Subcutaneous abdominal adipose tissue (tissue), 5 donors: ENCODE results near the gene SALL3.

Experiments
- H3K27ac ChIP-seq: one replicate; pipeline ENCODE4 v1.7.0; 2013; ENCODE audit warnings: low read depth, mild to moderate bottlenecking, inconsistent platforms, low read length, moderate library complexity
- H3K27me3 ChIP-seq, 5 donors: one replicate each; pipeline ENCODE4 v1.7.0; 2013; ENCODE audit warnings: low read length in 5 of 5, inconsistent platforms in 1 of 5; ENCODE audit not compliant: control insufficient read depth in 5 of 5, insufficient read depth in 4 of 5
- H3K36me3 ChIP-seq, 5 donors: one replicate each; pipeline ENCODE4 v1.7.0; 2013; ENCODE audit warnings: low read length in 5 of 5; ENCODE audit not compliant: control insufficient read depth in 5 of 5, insufficient read depth in 5 of 5
- H3K4me1 ChIP-seq, 5 donors: one replicate each; pipeline ENCODE4 v1.7.0; 2013; ENCODE audit warnings: low read length in 5 of 5, mild to moderate bottlenecking in 3 of 5, moderate library complexity in 1 of 5; ENCODE audit not compliant: control insufficient read depth in 5 of 5, insufficient read depth in 5 of 5
- H3K4me3 ChIP-seq, 5 donors: one replicate each; pipeline ENCODE4 v1.7.0; 2013; ENCODE audit warnings: low read length in 5 of 5, low read depth in 1 of 5
- H3K9ac ChIP-seq, 5 donors: one replicate each; pipeline ENCODE4 v1.7.0; 2013; ENCODE audit warnings: low read length in 5 of 5, mild to moderate bottlenecking in 4 of 5, moderate library complexity in 3 of 5
- H3K9me3 ChIP-seq, 5 donors: one replicate each; pipeline ENCODE4 v1.7.0; 2013; ENCODE audit warnings: low read length in 5 of 5; ENCODE audit not compliant: control insufficient read depth in 5 of 5
- donor health status: healthy.
- donor health status: healthy.
- donor health status: healthy.
- donor health status: healthy.
- donor health status: healthy.

The SALL3 gene

DNA sequence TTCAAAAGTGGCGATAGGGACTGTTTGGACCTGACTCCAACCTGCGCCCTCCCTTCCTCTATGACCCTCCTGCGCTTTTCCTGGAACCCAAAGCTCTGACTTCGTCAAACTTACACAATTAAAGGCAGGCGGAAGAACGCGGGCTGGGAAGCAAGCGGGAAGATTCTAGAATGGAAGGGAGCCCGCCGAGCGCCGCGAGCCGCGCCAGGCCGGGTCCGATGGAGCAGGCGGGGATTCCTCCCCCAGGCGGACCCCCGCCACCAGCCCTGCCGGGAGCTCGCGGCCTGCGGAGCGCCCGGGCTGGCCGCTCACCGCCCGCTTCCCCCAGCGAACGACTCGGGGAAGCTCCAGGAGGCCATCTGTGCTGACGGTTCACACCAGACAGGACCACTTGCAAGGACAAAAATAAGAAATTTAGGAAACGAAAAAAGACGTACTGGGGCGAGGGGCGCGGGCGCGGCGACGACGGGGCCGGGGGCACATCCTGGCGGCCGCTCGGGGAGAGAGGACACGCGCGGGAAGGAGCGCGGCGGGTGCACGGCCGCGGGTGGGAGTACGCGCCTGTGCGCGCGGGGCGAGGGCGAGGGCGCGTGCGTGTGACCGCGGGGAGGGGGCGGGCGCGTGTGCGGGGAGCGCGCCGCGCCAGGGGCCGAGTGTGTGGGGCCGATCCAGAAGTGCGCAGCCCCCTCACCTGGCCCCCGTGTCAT, 1.1 kb upstream of the SALL3 start:
- no peak overlapping the region for H3K9ac ChIP-seq
- no peaks in the 10 kb centered on the region for H3K36me3 ChIP-seq
- H3K4me3 ChIP-seq: no peak overlapping the region
- peaks cover 42 to 68% (median 49%) of the 10 kb centered on the region in 5 donors for H3K27me3 ChIP-seq
- H3K4me1 ChIP-seq: peaks cover 1 to 23% (median 17%) of the 10 kb centered on the region in 5 donors
- no peak overlapping the region for H3K27ac ChIP-seq
- no peaks in the 10 kb centered on the region for H3K9me3 ChIP-seq

- no peak overlapping the region for H3K4me3 ChIP-seq
- no peaks in the 10 kb centered on the region for H3K36me3 ChIP-seq
- peaks cover 1 to 16% (median 11%) of the 10 kb centered on the region in 5 donors for H3K4me1 ChIP-seq
- H3K9ac ChIP-seq: no peak overlapping the region
- H3K9me3 ChIP-seq: no peaks in the 10 kb centered on the region
- H3K27me3 ChIP-seq: peaks cover 41 to 66% (median 50%) of the 10 kb centered on the region in 5 donors
- H3K27ac ChIP-seq: no peak overlapping the region
These were observed 425 bp upstream of the SALL3 start for GRCh38 chr18:78979056-78979729.

DNA sequence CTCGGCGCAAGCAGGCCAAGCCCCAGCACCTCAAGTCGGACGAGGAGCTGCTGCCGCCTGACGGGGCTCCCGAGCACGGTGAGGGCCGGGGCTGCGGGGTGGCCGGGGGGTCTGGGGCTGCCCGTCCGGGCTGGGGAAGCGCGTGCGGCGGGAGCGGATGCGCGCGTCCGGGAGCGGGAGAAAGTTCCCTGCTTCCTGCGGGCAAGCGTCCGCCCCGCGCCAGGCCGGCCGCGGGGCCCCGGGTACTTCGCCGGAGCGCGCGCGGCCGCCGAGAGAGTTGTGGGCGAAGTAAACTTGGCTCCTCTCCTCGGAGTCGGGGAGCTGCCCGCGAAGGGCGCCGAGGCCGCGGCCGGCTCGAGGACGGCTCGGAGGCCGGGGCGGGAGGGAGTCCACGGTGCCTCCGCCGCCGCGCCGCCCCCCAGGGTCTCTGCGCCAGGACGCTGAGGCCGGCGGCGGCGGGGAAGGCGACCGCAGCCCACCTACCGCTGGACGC, 707 bp downstream of the SALL3 start:
- H3K27me3 ChIP-seq: peaks cover 44 to 62% (median 49%) of the 10 kb centered on the region in 5 donors
- peak overlapping the region in 1 of 5 donors; percentile 44 for H3K4me3 ChIP-seq
- no peak overlapping the region for H3K27ac ChIP-seq
- no peaks in the 10 kb centered on the region for H3K9me3 ChIP-seq
- H3K9ac ChIP-seq: no peak overlapping the region
- no peaks in the 10 kb centered on the region for H3K36me3 ChIP-seq
- peaks cover 1 to 14% (median 10%) of the 10 kb centered on the region in 5 donors for H3K4me1 ChIP-seq

- H3K9me3 ChIP-seq: peaks cover 0 to 2% (median 0%) of the 10 kb centered on the region in 5 donors
- no peaks in the 10 kb centered on the region for H3K36me3 ChIP-seq
- peaks cover 46 to 63% (median 52%) of the 10 kb centered on the region in 5 donors for H3K27me3 ChIP-seq
- peaks cover 1 to 15% (median 10%) of the 10 kb centered on the region in 5 donors for H3K4me1 ChIP-seq
- peak overlapping the region in 1 of 5 donors; percentile 44 for H3K4me3 ChIP-seq
- H3K27ac ChIP-seq: no peak overlapping the region
- H3K9ac ChIP-seq: no peak overlapping the region
These were observed 1.3 kb downstream of the SALL3 start for GRCh38 chr18:78980777-78981380.

DNA sequence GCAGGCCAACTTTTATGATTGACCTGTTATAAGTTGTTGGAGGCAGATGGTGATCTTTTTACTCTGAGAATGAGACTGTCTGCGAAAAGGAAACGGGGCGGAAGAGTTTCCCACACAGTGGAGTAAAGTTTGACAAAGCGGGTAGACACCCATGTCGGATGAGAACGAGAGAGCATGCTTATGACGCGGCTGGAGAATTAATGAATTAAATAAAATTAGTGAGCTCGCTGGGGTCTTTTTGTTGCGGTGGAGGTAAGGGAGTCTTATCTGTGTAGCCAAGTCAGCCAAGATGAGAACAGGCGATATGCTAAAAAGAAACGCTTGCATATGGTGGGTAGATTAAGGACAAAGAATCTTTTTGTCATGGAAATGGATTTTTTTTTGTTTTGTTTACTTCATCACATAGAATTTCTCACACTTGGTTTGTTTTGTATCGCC, 1.8 kb downstream of the SALL3 start:
- Histone ChIP-seq H3K4me1 (peaks cover 1 to 15% (median 11%) of the 10 kb centered on the region in 5 donors), H3K9me3 (peaks cover 0 to 2% (median 0%) of the 10 kb centered on the region in 5 donors), H3K36me3 (no peaks in the 10 kb centered on the region), H3K27ac (no peak overlapping the region), H3K4me3 (no peak overlapping the region), H3K9ac (no peak overlapping the region), H3K27me3 (peaks cover 43 to 69% (median 54%) of the 10 kb centered on the region in 5 donors)

DNA sequence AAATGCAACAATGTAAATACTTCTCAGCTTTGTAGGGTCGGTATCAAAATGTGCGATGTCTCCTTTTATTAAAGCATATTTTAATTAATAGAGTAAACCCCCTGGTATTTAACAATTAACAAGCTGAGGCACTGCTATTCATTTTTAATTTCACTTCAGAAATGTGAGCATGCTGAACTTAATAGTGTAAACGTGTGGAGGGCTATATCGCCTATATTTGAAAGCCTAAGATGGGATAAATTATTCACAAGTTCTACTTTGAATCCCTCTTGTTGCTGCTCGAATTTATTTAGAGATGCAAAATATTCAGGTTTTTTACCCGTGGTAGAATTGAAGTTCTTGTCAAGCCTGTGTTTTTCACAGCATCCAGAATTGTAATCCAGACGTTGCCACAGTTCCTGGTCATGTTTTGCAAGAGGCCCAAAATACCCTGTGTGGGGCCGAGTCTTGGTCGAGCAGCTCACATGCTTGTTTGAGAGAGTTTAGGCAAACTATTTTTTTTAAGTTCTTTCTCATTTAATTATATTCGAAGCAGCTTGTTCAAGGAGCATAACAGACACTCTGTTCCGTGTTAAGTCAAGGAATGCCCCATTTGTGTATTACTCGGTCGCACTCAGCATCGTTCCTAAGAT, 2.5 kb downstream of the SALL3 start:
- Histone ChIP-seq H3K4me3 (no peak overlapping the region), H3K27me3 (peaks cover 39 to 65% (median 52%) of the 10 kb centered on the region in 5 donors), H3K27ac (no peak overlapping the region), H3K36me3 (no peaks in the 10 kb centered on the region), H3K9ac (no peak overlapping the region), H3K4me1 (peaks cover 1 to 15% (median 11%) of the 10 kb centered on the region in 5 donors), H3K9me3 (peaks cover 0 to 2% (median 0%) of the 10 kb centered on the region in 5 donors)

DNA sequence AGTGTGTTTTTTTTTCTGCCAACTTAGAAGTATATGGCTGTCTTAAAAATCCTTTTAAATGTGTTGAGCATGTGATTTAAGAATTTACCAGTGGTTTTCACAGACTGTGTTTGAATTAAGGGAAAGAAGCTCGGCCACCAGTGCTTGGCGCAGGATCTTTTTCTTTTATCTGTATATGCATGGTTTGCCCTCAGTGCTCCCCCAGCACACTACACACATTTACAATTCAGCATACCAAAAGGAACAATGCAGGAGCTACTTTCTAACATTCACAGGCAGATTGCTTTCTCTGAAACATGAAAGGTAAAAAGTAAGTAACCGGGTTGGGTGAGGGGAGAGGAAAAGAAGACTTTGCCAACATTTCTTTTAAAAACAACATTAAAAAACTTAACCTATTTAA, 3.9 kb downstream of the SALL3 start:
- H3K9me3 ChIP-seq: peaks cover 0 to 2% (median 0%) of the 10 kb centered on the region in 5 donors
- peaks cover 30 to 71% (median 42%) of the 10 kb centered on the region in 5 donors for H3K27me3 ChIP-seq
- H3K4me3 ChIP-seq: no peak overlapping the region

DNA sequence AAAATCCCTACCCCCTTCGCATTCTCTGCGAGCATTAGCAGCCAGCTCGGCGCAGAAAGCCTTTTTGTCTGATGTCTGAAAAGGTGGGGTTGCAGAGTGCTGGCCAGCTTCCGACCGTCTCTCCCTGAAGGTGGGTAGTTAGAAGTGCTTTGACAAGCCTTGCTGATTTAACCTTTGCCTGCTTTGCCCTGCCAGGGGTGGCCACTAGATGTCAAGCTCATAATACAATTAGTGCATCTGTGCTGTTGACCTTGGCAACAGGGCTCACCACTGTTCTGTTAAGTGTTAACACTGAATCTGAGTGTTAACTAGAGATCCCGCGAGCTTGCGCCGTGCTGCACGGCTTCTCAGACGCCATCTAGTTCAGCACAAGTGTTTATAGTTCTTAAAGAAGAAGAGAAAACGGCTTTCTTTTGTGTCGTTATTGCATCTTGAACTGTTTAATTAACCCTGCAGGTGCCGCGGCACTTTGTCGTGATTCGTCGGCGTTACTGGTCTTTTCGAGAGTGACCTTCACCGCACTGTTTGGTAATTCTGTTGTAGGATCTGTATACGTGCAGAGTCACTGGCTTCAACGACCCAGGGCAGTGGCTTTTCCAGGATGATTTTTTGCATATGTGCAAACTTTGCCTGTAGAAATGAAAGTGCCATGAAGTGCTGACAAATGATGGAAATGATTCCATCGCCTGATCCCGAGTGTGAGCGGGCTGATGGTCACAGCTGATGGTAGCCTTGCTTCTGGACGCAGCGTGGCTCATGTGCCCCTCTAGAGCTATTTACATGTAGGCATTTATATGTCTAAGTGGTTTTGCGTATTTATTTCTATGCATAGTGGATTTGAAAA, 5.5 kb downstream of the SALL3 start:
- H3K27ac ChIP-seq: no peak overlapping the region
- peaks cover 26 to 72% (median 41%) of the 10 kb centered on the region in 5 donors for H3K27me3 ChIP-seq
- peaks cover 0 to 2% (median 0%) of the 10 kb centered on the region in 5 donors for H3K9me3 ChIP-seq
- H3K9ac ChIP-seq: no peak overlapping the region
- H3K36me3 ChIP-seq: no peaks in the 10 kb centered on the region
- H3K4me1 ChIP-seq: peaks cover 1 to 15% (median 11%) of the 10 kb centered on the region in 5 donors
- no peak overlapping the region for H3K4me3 ChIP-seq

More for the DNA sequence above, 3.9 kb downstream of the SALL3 start:
- no peak overlapping the region for H3K27ac ChIP-seq
- H3K4me1 ChIP-seq: peaks cover 1 to 15% (median 11%) of the 10 kb centered on the region in 5 donors
- no peaks in the 10 kb centered on the region for H3K36me3 ChIP-seq
- H3K9ac ChIP-seq: no peak overlapping the region

- Histone ChIP-seq H3K27me3 (peaks cover 26 to 67% (median 41%) of the 10 kb centered on the region in 5 donors), H3K4me1 (peaks cover 1 to 8% (median 6%) of the 10 kb centered on the region in 5 donors), H3K4me3 (peak overlapping the region in 1 of 5 donors; percentile 22), H3K9ac (no peak overlapping the region), H3K36me3 (no peaks in the 10 kb centered on the region), H3K9me3 (peaks cover 0 to 2% (median 0%) of the 10 kb centered on the region in 5 donors), H3K27ac (no peak overlapping the region)
These were observed 6.4 kb downstream of the SALL3 start for GRCh38 chr18:78986018-78986481.
